ENCODE data around the gene C2orf78. TPM values are rescaled to one million over a fixed set of nuclear protein-coding genes. Genes with fewer than 3 reads are reported as not detected.

Gene C2orf78
- total and polyA plus RNA-seq, 10 donors, result not detected

GRCh38 chr2:73823916-73824523 is 40.0 kb downstream of the C2orf78 start:
- Histone ChIP-seq H3K9me3 (no peaks in the 10 kb centered on the region), H3K27ac (no peak overlapping the region), H3K4me3 (no peak overlapping the region), H3K4me1 (peaks cover 9 to 23% (median 12%) of the 10 kb centered on the region in 6 donors), H3K27me3 (replicated peaks in 1 of 7) (no peaks in the 10 kb centered on the region), H3K36me3 (no peaks in the 10 kb centered on the region)
- WGBS, 5 donors, result 10 to 19% (median 14%) methylated on average over 3 of the region's 3 CpGs
- no peak for DNase-seq
- TF ChIP-seq POLR2AphosphoS5 (IDR thresholded peaks at IDR 0.05), result no peak
- TF ChIP-seq, protein P1, sequence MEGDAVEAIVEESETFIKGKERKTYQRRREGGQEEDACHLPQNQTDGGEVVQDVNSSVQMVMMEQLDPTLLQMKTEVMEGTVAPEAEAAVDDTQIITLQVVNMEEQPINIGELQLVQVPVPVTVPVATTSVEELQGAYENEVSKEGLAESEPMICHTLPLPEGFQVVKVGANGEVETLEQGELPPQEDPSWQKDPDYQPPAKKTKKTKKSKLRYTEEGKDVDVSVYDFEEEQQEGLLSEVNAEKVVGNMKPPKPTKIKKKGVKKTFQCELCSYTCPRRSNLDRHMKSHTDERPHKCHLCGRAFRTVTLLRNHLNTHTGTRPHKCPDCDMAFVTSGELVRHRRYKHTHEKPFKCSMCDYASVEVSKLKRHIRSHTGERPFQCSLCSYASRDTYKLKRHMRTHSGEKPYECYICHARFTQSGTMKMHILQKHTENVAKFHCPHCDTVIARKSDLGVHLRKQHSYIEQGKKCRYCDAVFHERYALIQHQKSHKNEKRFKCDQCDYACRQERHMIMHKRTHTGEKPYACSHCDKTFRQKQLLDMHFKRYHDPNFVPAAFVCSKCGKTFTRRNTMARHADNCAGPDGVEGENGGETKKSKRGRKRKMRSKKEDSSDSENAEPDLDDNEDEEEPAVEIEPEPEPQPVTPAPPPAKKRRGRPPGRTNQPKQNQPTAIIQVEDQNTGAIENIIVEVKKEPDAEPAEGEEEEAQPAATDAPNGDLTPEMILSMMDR (IDR thresholded peaks at IDR 0.05 in 8 of 11, conservative IDR thresholded peaks at IDR 0.05 in 3 of 11), result peak; percentile 62 to 87 (median 74)
- intact Hi-C loops (cut with DNase I; ENCODE audit: low total_unique reads), result no loop called here

- WGBS, 5 donors, result 77 to 93% (median 84%) methylated on average over 4 of the region's 4 CpGs
- Histone ChIP-seq H3K27ac (no peak overlapping the region), H3K27me3 (replicated peaks in 1 of 7) (no peaks in the 10 kb centered on the region), H3K36me3 (no peaks in the 10 kb centered on the region), H3K4me3 (no peak overlapping the region), H3K4me1 (peaks cover 9 to 37% (median 24%) of the 10 kb centered on the region in 6 donors), H3K9me3 (no peaks in the 10 kb centered on the region)
- intact Hi-C loops (cut with DNase I; ENCODE audit: low total_unique reads), result no loop called here
- TF ChIP-seq, protein P1 (IDR thresholded peaks at IDR 0.05 in 8 of 11, conservative IDR thresholded peaks at IDR 0.05 in 3 of 11), result no peak
- TF ChIP-seq POLR2A (IDR thresholded peaks at IDR 0.05) (no peak), POLR2AphosphoS5 (IDR thresholded peaks at IDR 0.05) (no peak)
- DNase-seq, result no peak
These were observed 41.4 kb downstream of the C2orf78 start for GRCh38 chr2:73825408-73825807.

GRCh38 chr2:73827018-73827417 is 43.0 kb downstream of the C2orf78 start:
- DNase-seq, result no peak
- H3K27ac ChIP-seq, result no peak overlapping the region
- intact Hi-C loops (cut with DNase I; ENCODE audit: low total_unique reads), result no loop called here

More at GRCh38 chr2:73827018-73827417, 43.0 kb downstream of the C2orf78 start:
- WGBS, 5 donors, result 32 to 44% (median 38%) methylated on average over 2 of the region's 2 CpGs
- Histone ChIP-seq H3K4me1 (peaks cover 9 to 50% (median 29%) of the 10 kb centered on the region in 6 donors), H3K9me3 (no peaks in the 10 kb centered on the region), H3K36me3 (peaks cover 0 to 14% (median 7%) of the 10 kb centered on the region in 6 donors), H3K4me3 (no peak overlapping the region), H3K27me3 (replicated peaks in 1 of 7) (no peaks in the 10 kb centered on the region)
- TF ChIP-seq POLR2AphosphoS5 (IDR thresholded peaks at IDR 0.05), result no peak
- TF ChIP-seq, protein P1 (IDR thresholded peaks at IDR 0.05 in 8 of 11, conservative IDR thresholded peaks at IDR 0.05 in 3 of 11), result no peak
- TF ChIP-seq POLR2A (IDR thresholded peaks at IDR 0.05), result no peak
